Measurements from ENCODE around the gene MEOX1.
"Not testable (repeated sequence)": the region's sequence is repeated elsewhere in the genome, so short reads cannot be mapped to it uniquely, and the experiment has no call there.

The MEOX1 gene

GRCh38 chr17:43603321-43603720 is 58.4 kb downstream of the MEOX1 start:
- Histone ChIP-seq H3K27me3 (replicated peaks; ENCODE audit: insufficient read depth, low read length) (peaks cover 58% of the 10 kb centered on the region), H3K4me3 (ENCODE audit: low read length) (no peak overlapping the region), H3K27ac (ENCODE audit: low read length) (no peak overlapping the region), H3K9me3 (replicated peaks; ENCODE audit: insufficient read depth, low read length) (no peaks in the 10 kb centered on the region), H3K9me2 (replicated peaks; ENCODE audit: insufficient read depth, low read length) (no peaks in the 10 kb centered on the region), H3F3A (ENCODE audit: insufficient read depth, low read length) (no peaks in the 10 kb centered on the region), H3K79me2 (ENCODE audit: low read length) (no peaks in the 10 kb centered on the region), H3K36me3 (replicated peaks; ENCODE audit: insufficient read depth, low read length) (no peaks in the 10 kb centered on the region), H3K4me1 (ENCODE audit: low read length) (no peaks in the 10 kb centered on the region), H3K9ac (ENCODE audit: low read length) (no peak overlapping the region), H4K20me1 (ENCODE audit: insufficient read depth, low read length) (no peaks in the 10 kb centered on the region), H3K4me2 (ENCODE audit: low read depth, low read length) (no peak overlapping the region), H2AFZ (ENCODE audit: low read length) (no peak overlapping the region)
- no peak for DNase-seq
- no peak for TF ChIP-seq EZH2 (optimal IDR thresholded peaks at IDR 0.05; ENCODE audit: low read depth, low read length)
- no peak for TF ChIP-seq EZH2phosphoT487 (IDR thresholded peaks at IDR 0.05; ENCODE audit: low read length)
- no peak for TF ChIP-seq CTCF (IDR thresholded peaks at IDR 0.05; ENCODE audit: low read length)

GRCh38 chr17:43602556-43602955 is 59.2 kb downstream of the MEOX1 start:
- not testable (repeated sequence) for H3K4me2 ChIP-seq (ENCODE audit: low read depth, low read length); H3K79me2 ChIP-seq (ENCODE audit: low read length); H3K27ac ChIP-seq (ENCODE audit: low read length); H3K9ac ChIP-seq (ENCODE audit: low read length); H3K4me1 ChIP-seq (ENCODE audit: low read length); H3K9me2 ChIP-seq (replicated peaks; ENCODE audit: insufficient read depth, low read length); H3F3A ChIP-seq (ENCODE audit: insufficient read depth, low read length); H3K9me3 ChIP-seq (replicated peaks; ENCODE audit: insufficient read depth, low read length); H3K4me3 ChIP-seq (ENCODE audit: low read length); H3K36me3 ChIP-seq (replicated peaks; ENCODE audit: insufficient read depth, low read length); DNase-seq; H4K20me1 ChIP-seq (ENCODE audit: insufficient read depth, low read length); H2AFZ ChIP-seq (ENCODE audit: low read length)
- peaks cover 63% of the 10 kb centered on the region for H3K27me3 ChIP-seq (replicated peaks; ENCODE audit: insufficient read depth, low read length)

DNA sequence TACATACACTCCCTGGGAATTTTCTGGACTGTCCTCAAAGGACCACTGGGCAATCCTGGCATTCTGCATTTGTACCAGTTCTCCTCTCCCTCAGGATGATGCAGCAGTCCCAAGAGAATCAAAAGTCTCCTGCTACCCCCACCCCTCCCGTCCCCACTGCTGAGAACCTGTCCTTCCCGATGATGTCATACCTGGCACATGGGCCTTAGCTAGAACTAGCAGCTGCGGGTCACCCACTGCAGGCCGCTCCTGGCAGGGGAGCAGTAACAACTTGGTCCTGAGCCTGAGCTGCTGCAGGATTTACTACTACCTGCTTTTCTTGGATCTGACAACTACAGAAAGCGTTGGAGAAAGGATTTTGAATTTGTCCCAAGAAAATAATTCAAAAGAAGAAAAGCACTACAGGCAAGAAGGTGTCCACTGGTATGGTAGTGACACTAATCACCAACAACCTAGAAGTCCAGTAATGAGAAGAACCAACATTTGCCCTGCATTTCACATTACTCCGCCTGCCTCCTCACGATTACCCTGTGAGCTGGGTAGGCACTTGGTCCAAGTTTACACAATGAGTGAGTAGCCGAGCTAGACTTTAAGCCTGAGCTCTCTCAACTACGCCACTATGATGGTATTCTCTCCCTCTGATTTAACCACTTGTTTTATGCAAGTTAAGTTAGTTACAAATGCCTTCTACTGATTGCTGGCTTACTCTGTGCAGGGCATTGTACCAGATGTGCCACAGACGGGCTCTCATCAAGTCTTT is 60.3 kb downstream of the MEOX1 start:
- H3K27me3 ChIP-seq (replicated peaks; ENCODE audit: insufficient read depth, low read length): peaks cover 72% of the 10 kb centered on the region
- no peak for DNase-seq
- no peak overlapping the region for H3K27ac ChIP-seq (ENCODE audit: low read length)
- no peak for TF ChIP-seq EZH2phosphoT487 (IDR thresholded peaks at IDR 0.05; ENCODE audit: low read length)
- TF ChIP-seq CTCF (IDR thresholded peaks at IDR 0.05; ENCODE audit: low read length): no peak
- TF ChIP-seq EZH2 (optimal IDR thresholded peaks at IDR 0.05; ENCODE audit: low read depth, low read length): no peak
- no peak overlapping the region for H3K4me3 ChIP-seq (ENCODE audit: low read length)
- no peaks in the 10 kb centered on the region for H3K79me2 ChIP-seq (ENCODE audit: low read length)
- H3K9me2 ChIP-seq (replicated peaks; ENCODE audit: insufficient read depth, low read length): no peaks in the 10 kb centered on the region
- no peak overlapping the region for H3K4me2 ChIP-seq (ENCODE audit: low read depth, low read length)
- no peak overlapping the region for H3K9ac ChIP-seq (ENCODE audit: low read length)
- H3K4me1 ChIP-seq (ENCODE audit: low read length): no peaks in the 10 kb centered on the region
- H2AFZ ChIP-seq (ENCODE audit: low read length): no peak overlapping the region
- H3K36me3 ChIP-seq (replicated peaks; ENCODE audit: insufficient read depth, low read length): no peaks in the 10 kb centered on the region
- H4K20me1 ChIP-seq (ENCODE audit: insufficient read depth, low read length): no peaks in the 10 kb centered on the region
- no peaks in the 10 kb centered on the region for H3K9me3 ChIP-seq (replicated peaks; ENCODE audit: insufficient read depth, low read length)
- no peaks in the 10 kb centered on the region for H3F3A ChIP-seq (ENCODE audit: insufficient read depth, low read length)

GRCh38 chr17:43599835-43600234 is 61.9 kb downstream of the MEOX1 start:
- H2AFZ ChIP-seq (ENCODE audit: low read length): no peak overlapping the region
- H3K9me2 ChIP-seq (replicated peaks; ENCODE audit: insufficient read depth, low read length): no peaks in the 10 kb centered on the region
- no peaks in the 10 kb centered on the region for H3F3A ChIP-seq (ENCODE audit: insufficient read depth, low read length)
- TF ChIP-seq CTCF (IDR thresholded peaks at IDR 0.05; ENCODE audit: low read length) (no peak), EZH2 (optimal IDR thresholded peaks at IDR 0.05; ENCODE audit: low read depth, low read length) (no peak), EZH2phosphoT487 (IDR thresholded peaks at IDR 0.05; ENCODE audit: low read length) (no peak)
- no peaks in the 10 kb centered on the region for H3K79me2 ChIP-seq (ENCODE audit: low read length)
- no peaks in the 10 kb centered on the region for H3K9me3 ChIP-seq (replicated peaks; ENCODE audit: insufficient read depth, low read length)
- H3K27me3 ChIP-seq (replicated peaks; ENCODE audit: insufficient read depth, low read length): peaks cover 75% of the 10 kb centered on the region
- H3K4me1 ChIP-seq (ENCODE audit: low read length): no peaks in the 10 kb centered on the region
- DNase-seq: no peak
- H3K27ac ChIP-seq (ENCODE audit: low read length): no peak overlapping the region
- no peak overlapping the region for H3K9ac ChIP-seq (ENCODE audit: low read length)
- H3K4me3 ChIP-seq (ENCODE audit: low read length): no peak overlapping the region
- H3K4me2 ChIP-seq (ENCODE audit: low read depth, low read length): no peak overlapping the region
- H3K36me3 ChIP-seq (replicated peaks; ENCODE audit: insufficient read depth, low read length): no peaks in the 10 kb centered on the region
- no peaks in the 10 kb centered on the region for H4K20me1 ChIP-seq (ENCODE audit: insufficient read depth, low read length)
